Measurements from ENCODE around the gene DOCK10. TPM values are rescaled to one million over a fixed set of nuclear protein-coding genes. Genes with fewer than 3 reads are reported as not detected.

The DOCK10 gene
- total RNA-seq, 1 experiment from 2014 or later: 0.15 TPM

- no peaks in the 10 kb centered on the region for H3K27me3 ChIP-seq (ENCODE audit: low read length)
- no peak overlapping the region for H3K9ac ChIP-seq (ENCODE audit: low read length)
- H3K4me1 ChIP-seq (ENCODE audit: low read length): no peaks in the 10 kb centered on the region
- no peak overlapping the region for H2AFZ ChIP-seq (ENCODE audit: low read length)
- H3K4me2 ChIP-seq (ENCODE audit: low read depth, low read length, poor library complexity, severe bottlenecking): no peak overlapping the region
- H3K36me3 ChIP-seq (ENCODE audit: insufficient read depth, low read length): no peaks in the 10 kb centered on the region
- no peaks in the 10 kb centered on the region for H3K79me2 ChIP-seq (ENCODE audit: low read length)
- no peak overlapping the region for H3K4me3 ChIP-seq (ENCODE audit: low read length)
- no peak overlapping the region for H3K27ac ChIP-seq (ENCODE audit: low read length)
- H3K9me3 ChIP-seq (ENCODE audit: low read length): no peaks in the 10 kb centered on the region
- no peaks in the 10 kb centered on the region for H4K20me1 ChIP-seq (ENCODE audit: insufficient read depth, low read depth, low read length)
- no peak for DNase-seq
- no peaks in the 10 kb centered on the region for H3K9me2 ChIP-seq (replicated peaks; ENCODE audit: insufficient read depth, low read length)
These were observed 13.7 kb downstream of the DOCK10 start for GRCh38 chr2:225028572-225028971.

- no peaks in the 10 kb centered on the region for H3K4me1 ChIP-seq (ENCODE audit: low read length)
These were observed 15.1 kb downstream of the DOCK10 start for GRCh38 chr2:225027061-225027762.

GRCh38 chr2:225025917-225026571, 16.2 kb downstream of the DOCK10 start:
- Histone ChIP-seq H3K79me2 (ENCODE audit: low read length) (no peaks in the 10 kb centered on the region), H3K27me3 (ENCODE audit: low read length) (no peaks in the 10 kb centered on the region), H3K27ac (ENCODE audit: low read length) (no peak overlapping the region), H3K9ac (ENCODE audit: low read length) (no peak overlapping the region), H3K9me2 (replicated peaks; ENCODE audit: insufficient read depth, low read length) (no peaks in the 10 kb centered on the region), H2AFZ (ENCODE audit: low read length) (no peak overlapping the region), H3K4me1 (ENCODE audit: low read length) (no peaks in the 10 kb centered on the region), H4K20me1 (ENCODE audit: insufficient read depth, low read depth, low read length) (no peaks in the 10 kb centered on the region), H3K36me3 (ENCODE audit: insufficient read depth, low read length) (no peaks in the 10 kb centered on the region), H3K9me3 (ENCODE audit: low read length) (no peaks in the 10 kb centered on the region), H3K4me2 (ENCODE audit: low read depth, low read length, poor library complexity, severe bottlenecking) (no peak overlapping the region), H3K4me3 (ENCODE audit: low read length) (no peak overlapping the region)
- no peak for DNase-seq

More at GRCh38 chr2:225027061-225027762, 15.1 kb downstream of the DOCK10 start:
- no peak overlapping the region for H2AFZ ChIP-seq (ENCODE audit: low read length)
- no peaks in the 10 kb centered on the region for H3K9me2 ChIP-seq (replicated peaks; ENCODE audit: insufficient read depth, low read length)
- H3K4me3 ChIP-seq (ENCODE audit: low read length): no peak overlapping the region
- no peak overlapping the region for H3K9ac ChIP-seq (ENCODE audit: low read length)
- no peaks in the 10 kb centered on the region for H3K27me3 ChIP-seq (ENCODE audit: low read length)
- H3K79me2 ChIP-seq (ENCODE audit: low read length): no peaks in the 10 kb centered on the region
- no peak overlapping the region for H3K27ac ChIP-seq (ENCODE audit: low read length)
- H3K9me3 ChIP-seq (ENCODE audit: low read length): no peaks in the 10 kb centered on the region
- no peaks in the 10 kb centered on the region for H4K20me1 ChIP-seq (ENCODE audit: insufficient read depth, low read depth, low read length)
- DNase-seq: no peak
- H3K36me3 ChIP-seq (ENCODE audit: insufficient read depth, low read length): no peaks in the 10 kb centered on the region
- no peak overlapping the region for H3K4me2 ChIP-seq (ENCODE audit: low read depth, low read length, poor library complexity, severe bottlenecking)

GRCh38 chr2:225022188-225022587, 20.1 kb downstream of the DOCK10 start:
- no peak overlapping the region for H3K27ac ChIP-seq (ENCODE audit: low read length)
- no peaks in the 10 kb centered on the region for H3K9me2 ChIP-seq (replicated peaks; ENCODE audit: insufficient read depth, low read length)
- no peaks in the 10 kb centered on the region for H3K79me2 ChIP-seq (ENCODE audit: low read length)
- no peak overlapping the region for H2AFZ ChIP-seq (ENCODE audit: low read length)
- no peaks in the 10 kb centered on the region for H4K20me1 ChIP-seq (ENCODE audit: insufficient read depth, low read depth, low read length)
- H3K27me3 ChIP-seq (ENCODE audit: low read length): no peaks in the 10 kb centered on the region
- H3K4me3 ChIP-seq (ENCODE audit: low read length): no peak overlapping the region
- DNase-seq: no peak
- H3K9ac ChIP-seq (ENCODE audit: low read length): no peak overlapping the region
- no peak overlapping the region for H3K4me2 ChIP-seq (ENCODE audit: low read depth, low read length, poor library complexity, severe bottlenecking)
- H3K4me1 ChIP-seq (ENCODE audit: low read length): no peaks in the 10 kb centered on the region
- no peaks in the 10 kb centered on the region for H3K9me3 ChIP-seq (ENCODE audit: low read length)
- no peaks in the 10 kb centered on the region for H3K36me3 ChIP-seq (ENCODE audit: insufficient read depth, low read length)

GRCh38 chr2:225020168-225020849, 22.0 kb downstream of the DOCK10 start:
- DNase-seq: no peak
- Histone ChIP-seq H2AFZ (ENCODE audit: low read length) (no peak overlapping the region), H3K4me3 (ENCODE audit: low read length) (no peak overlapping the region), H3K9me2 (replicated peaks; ENCODE audit: insufficient read depth, low read length) (no peaks in the 10 kb centered on the region), H4K20me1 (ENCODE audit: insufficient read depth, low read depth, low read length) (no peaks in the 10 kb centered on the region), H3K4me2 (ENCODE audit: low read depth, low read length, poor library complexity, severe bottlenecking) (no peak overlapping the region), H3K36me3 (ENCODE audit: insufficient read depth, low read length) (no peaks in the 10 kb centered on the region), H3K79me2 (ENCODE audit: low read length) (no peaks in the 10 kb centered on the region), H3K9ac (ENCODE audit: low read length) (no peak overlapping the region), H3K4me1 (ENCODE audit: low read length) (no peaks in the 10 kb centered on the region), H3K9me3 (ENCODE audit: low read length) (no peaks in the 10 kb centered on the region), H3K27ac (ENCODE audit: low read length) (no peak overlapping the region), H3K27me3 (ENCODE audit: low read length) (no peaks in the 10 kb centered on the region)

GRCh38 chr2:225019105-225019504, 23.2 kb downstream of the DOCK10 start:
- no peaks in the 10 kb centered on the region for H3K4me1 ChIP-seq (ENCODE audit: low read length)
- no peak overlapping the region for H3K27ac ChIP-seq (ENCODE audit: low read length)
- no peaks in the 10 kb centered on the region for H3K9me3 ChIP-seq (ENCODE audit: low read length)
- H3K4me3 ChIP-seq (ENCODE audit: low read length): no peak overlapping the region
- H3K9ac ChIP-seq (ENCODE audit: low read length): no peak overlapping the region
- no peak for DNase-seq
- H3K9me2 ChIP-seq (replicated peaks; ENCODE audit: insufficient read depth, low read length): no peaks in the 10 kb centered on the region
- H3K27me3 ChIP-seq (ENCODE audit: low read length): no peaks in the 10 kb centered on the region
- H2AFZ ChIP-seq (ENCODE audit: low read length): no peak overlapping the region
- no peak overlapping the region for H3K4me2 ChIP-seq (ENCODE audit: low read depth, low read length, poor library complexity, severe bottlenecking)
- no peaks in the 10 kb centered on the region for H4K20me1 ChIP-seq (ENCODE audit: insufficient read depth, low read depth, low read length)
- no peaks in the 10 kb centered on the region for H3K79me2 ChIP-seq (ENCODE audit: low read length)
- no peaks in the 10 kb centered on the region for H3K36me3 ChIP-seq (ENCODE audit: insufficient read depth, low read length)

GRCh38 chr2:225017713-225018112, 24.6 kb downstream of the DOCK10 start:
- no peak overlapping the region for H2AFZ ChIP-seq (ENCODE audit: low read length)
- no peaks in the 10 kb centered on the region for H3K4me1 ChIP-seq (ENCODE audit: low read length)
- H3K36me3 ChIP-seq (ENCODE audit: insufficient read depth, low read length): no peaks in the 10 kb centered on the region
- H3K27me3 ChIP-seq (ENCODE audit: low read length): no peaks in the 10 kb centered on the region
- H3K4me2 ChIP-seq (ENCODE audit: low read depth, low read length, poor library complexity, severe bottlenecking): no peak overlapping the region
- no peak overlapping the region for H3K4me3 ChIP-seq (ENCODE audit: low read length)
- H3K9ac ChIP-seq (ENCODE audit: low read length): no peak overlapping the region
- no peak for DNase-seq
- no peaks in the 10 kb centered on the region for H3K79me2 ChIP-seq (ENCODE audit: low read length)
- no peaks in the 10 kb centered on the region for H4K20me1 ChIP-seq (ENCODE audit: insufficient read depth, low read depth, low read length)
- no peaks in the 10 kb centered on the region for H3K9me3 ChIP-seq (ENCODE audit: low read length)
- no peak overlapping the region for H3K27ac ChIP-seq (ENCODE audit: low read length)
- H3K9me2 ChIP-seq (replicated peaks; ENCODE audit: insufficient read depth, low read length): no peaks in the 10 kb centered on the region

GRCh38 chr2:225017098-225017685, 25.1 kb downstream of the DOCK10 start:
- Histone ChIP-seq H3K36me3 (ENCODE audit: insufficient read depth, low read length) (no peaks in the 10 kb centered on the region), H3K4me3 (ENCODE audit: low read length) (no peak overlapping the region), H3K4me2 (ENCODE audit: low read depth, low read length, poor library complexity, severe bottlenecking) (no peak overlapping the region), H3K79me2 (ENCODE audit: low read length) (no peaks in the 10 kb centered on the region), H3K9me3 (ENCODE audit: low read length) (no peaks in the 10 kb centered on the region), H2AFZ (ENCODE audit: low read length) (no peak overlapping the region), H3K27ac (ENCODE audit: low read length) (no peak overlapping the region), H3K9me2 (replicated peaks; ENCODE audit: insufficient read depth, low read length) (no peaks in the 10 kb centered on the region), H3K9ac (ENCODE audit: low read length) (no peak overlapping the region), H3K27me3 (ENCODE audit: low read length) (no peaks in the 10 kb centered on the region), H3K4me1 (ENCODE audit: low read length) (no peaks in the 10 kb centered on the region), H4K20me1 (ENCODE audit: insufficient read depth, low read depth, low read length) (no peaks in the 10 kb centered on the region)
- no peak for DNase-seq

Data from Karpas-422 (cell line).